Measurements from ENCODE around the gene MAP3K20. TPM values are rescaled to one million over a fixed set of nuclear protein-coding genes. Genes with fewer than 3 reads are reported as not detected.
"Not testable (repeated sequence)": the region's sequence is repeated elsewhere in the genome, so short reads cannot be mapped to it uniquely, and the experiment has no call there.

Gene MAP3K20
- total RNA-seq, 6 donors from 2014 or later, result 16.3 to 41.7 (median 34.7) TPM

DNA sequence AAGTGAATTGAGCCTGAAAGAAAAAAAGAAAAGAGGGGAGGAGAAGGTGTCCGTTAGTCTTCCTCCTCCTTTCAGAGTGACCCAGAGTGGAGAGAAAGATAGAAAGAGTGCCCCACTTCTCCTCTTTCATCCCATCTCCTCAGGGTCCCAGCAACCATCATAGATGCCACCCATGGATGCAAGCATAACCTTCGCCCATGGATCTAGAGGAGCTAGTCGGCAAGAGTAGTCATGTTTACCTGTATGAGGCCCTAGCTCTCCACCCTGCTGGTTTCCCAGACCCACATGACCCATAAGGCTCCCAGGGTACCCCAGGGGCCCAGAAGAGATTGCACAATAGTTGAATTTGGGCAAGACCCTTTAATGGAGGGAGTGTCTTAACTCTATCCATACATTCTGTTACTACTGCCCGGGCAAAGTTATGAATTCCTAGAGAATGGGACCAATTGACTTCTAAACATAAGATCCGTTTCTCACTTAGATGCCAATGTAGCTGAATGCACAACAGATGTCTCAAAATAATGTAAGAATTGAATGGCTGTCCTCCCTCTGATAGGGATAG is 223.0 kb downstream of the MAP3K20 start:
- H3K27ac ChIP-seq, result no peak overlapping the region
- no peaks in the 10 kb centered on the region for H3K4me1 ChIP-seq
- DNase-seq (no peak), ATAC-seq (ENCODE audit: low FRiP score in 2 of 2) (no peak)
- H3K9me3 ChIP-seq, result peaks cover 15 to 40% (median 30%) of the 10 kb centered on the region in 4 donors
- TF ChIP-seq POLR2AphosphoS5 (IDR thresholded peaks at IDR 0.05) (no peak), POLR2A (IDR thresholded peaks at IDR 0.05) (no peak), EP300 (IDR thresholded peaks at IDR 0.05) (no peak)
- TF ChIP-seq, protein P1, sequence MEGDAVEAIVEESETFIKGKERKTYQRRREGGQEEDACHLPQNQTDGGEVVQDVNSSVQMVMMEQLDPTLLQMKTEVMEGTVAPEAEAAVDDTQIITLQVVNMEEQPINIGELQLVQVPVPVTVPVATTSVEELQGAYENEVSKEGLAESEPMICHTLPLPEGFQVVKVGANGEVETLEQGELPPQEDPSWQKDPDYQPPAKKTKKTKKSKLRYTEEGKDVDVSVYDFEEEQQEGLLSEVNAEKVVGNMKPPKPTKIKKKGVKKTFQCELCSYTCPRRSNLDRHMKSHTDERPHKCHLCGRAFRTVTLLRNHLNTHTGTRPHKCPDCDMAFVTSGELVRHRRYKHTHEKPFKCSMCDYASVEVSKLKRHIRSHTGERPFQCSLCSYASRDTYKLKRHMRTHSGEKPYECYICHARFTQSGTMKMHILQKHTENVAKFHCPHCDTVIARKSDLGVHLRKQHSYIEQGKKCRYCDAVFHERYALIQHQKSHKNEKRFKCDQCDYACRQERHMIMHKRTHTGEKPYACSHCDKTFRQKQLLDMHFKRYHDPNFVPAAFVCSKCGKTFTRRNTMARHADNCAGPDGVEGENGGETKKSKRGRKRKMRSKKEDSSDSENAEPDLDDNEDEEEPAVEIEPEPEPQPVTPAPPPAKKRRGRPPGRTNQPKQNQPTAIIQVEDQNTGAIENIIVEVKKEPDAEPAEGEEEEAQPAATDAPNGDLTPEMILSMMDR (IDR thresholded peaks at IDR 0.05), result no peak
- no peaks in the 10 kb centered on the region for H3K27me3 ChIP-seq
- H3K36me3 ChIP-seq, result no peaks in the 10 kb centered on the region
- no peak overlapping the region for H3K4me3 ChIP-seq
- WGBS, 2 donors, result 93 to 94% methylated on average over 5 of the region's 5 CpGs

DNA sequence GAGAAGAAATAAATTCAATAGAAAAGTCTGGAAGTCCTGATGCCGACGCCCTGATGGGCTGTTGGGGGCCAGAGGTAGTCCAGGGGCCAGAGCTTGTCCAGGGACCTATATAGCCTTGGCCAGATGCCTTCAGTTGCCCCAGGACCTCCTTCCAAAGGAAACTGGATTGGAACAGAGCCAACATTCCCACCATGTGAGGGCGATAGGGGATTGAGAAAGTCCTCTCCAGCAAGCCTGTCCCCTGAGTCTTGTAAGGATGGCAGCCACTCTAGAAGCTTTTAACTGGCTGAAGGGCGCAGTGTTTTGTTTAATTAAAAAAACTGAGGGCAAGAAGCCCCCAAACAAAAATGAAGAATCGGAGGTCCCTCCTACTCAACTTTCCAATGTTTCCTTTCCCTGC is 224.1 kb downstream of the MAP3K20 start:
- TF ChIP-seq POLR2AphosphoS5 (IDR thresholded peaks at IDR 0.05) (no peak), POLR2A (IDR thresholded peaks at IDR 0.05) (no peak), EP300 (IDR thresholded peaks at IDR 0.05) (no peak)
- TF ChIP-seq, protein P1 (IDR thresholded peaks at IDR 0.05), result no peak
- 88 to 94% methylated on average over 5 of the region's 5 CpGs for WGBS, 2 donors
- Histone ChIP-seq H3K9me3 (peaks cover 15 to 35% (median 30%) of the 10 kb centered on the region in 4 donors), H3K36me3 (no peaks in the 10 kb centered on the region), H3K4me3 (no peak overlapping the region), H3K27me3 (no peaks in the 10 kb centered on the region), H3K4me1 (no peaks in the 10 kb centered on the region), H3K27ac (no peak overlapping the region)
- ATAC-seq (ENCODE audit: low FRiP score in 2 of 2), result no peak
- DNase-seq, result no peak

DNA sequence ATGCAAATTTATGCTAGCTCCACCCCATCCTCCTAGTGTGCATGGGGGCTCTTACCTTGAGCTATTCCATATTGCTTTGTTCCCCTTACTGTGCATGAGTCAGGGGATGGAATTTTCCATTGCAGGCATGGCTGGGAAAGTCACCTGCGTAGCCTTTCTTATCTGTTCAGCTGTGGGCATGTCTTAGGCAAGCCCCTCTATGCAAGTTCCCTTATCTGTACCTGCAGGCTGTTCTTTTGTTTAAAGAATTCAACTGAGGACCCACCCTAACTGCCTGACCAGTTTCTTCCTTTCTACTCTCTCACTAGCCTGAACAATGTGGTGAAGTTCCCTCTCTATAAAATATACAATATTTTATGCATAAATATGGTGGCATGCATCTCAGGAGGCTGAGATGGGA is 224.8 kb downstream of the MAP3K20 start:
- no peak overlapping the region for H3K27ac ChIP-seq
- WGBS, 2 donors, result 89 to 93% methylated on average over 1 of the region's 1 CpG
- no peaks in the 10 kb centered on the region for H3K27me3 ChIP-seq

DNA sequence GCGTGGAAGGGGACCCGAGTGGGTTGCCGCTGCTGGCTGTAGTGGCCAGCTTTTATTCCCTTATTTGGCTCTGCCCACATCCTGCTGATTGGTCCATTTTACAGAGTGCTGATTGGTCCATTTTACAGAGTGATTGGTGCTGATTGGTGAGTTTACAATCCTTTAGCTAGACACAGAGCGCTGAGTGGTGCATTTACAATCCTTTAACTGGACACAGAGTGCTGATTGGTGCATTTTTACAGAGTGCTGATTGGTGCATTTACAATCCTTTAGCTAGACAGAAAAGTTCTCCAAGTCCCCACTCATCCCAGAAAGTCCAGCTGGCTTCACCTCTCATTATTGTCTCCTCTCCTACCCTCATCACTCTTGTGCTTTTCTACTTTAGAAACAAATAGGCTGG is 225.9 kb downstream of the MAP3K20 start:
- 90 to 92% methylated on average over 4 of the region's 4 CpGs for WGBS, 2 donors
- DNase-seq; ATAC-seq (ENCODE audit: low FRiP score in 2 of 2); H3K4me1 ChIP-seq; H3K4me3 ChIP-seq; H3K27ac ChIP-seq; H3K36me3 ChIP-seq; H3K27me3 ChIP-seq: not testable (repeated sequence)
- H3K9me3 ChIP-seq, result peaks cover 15 to 35% (median 30%) of the 10 kb centered on the region in 4 donors

More for the DNA sequence above, 224.8 kb downstream of the MAP3K20 start:
- TF ChIP-seq POLR2A (IDR thresholded peaks at IDR 0.05), result no peak
- no peak for TF ChIP-seq POLR2AphosphoS5 (IDR thresholded peaks at IDR 0.05)
- TF ChIP-seq, protein P1 (IDR thresholded peaks at IDR 0.05), result no peak
- no peak for TF ChIP-seq EP300 (IDR thresholded peaks at IDR 0.05)
- DNase-seq, result no peak
- H3K36me3 ChIP-seq, result no peaks in the 10 kb centered on the region
- no peak overlapping the region for H3K4me3 ChIP-seq
- no peaks in the 10 kb centered on the region for H3K4me1 ChIP-seq
- H3K9me3 ChIP-seq, result peaks cover 15 to 35% (median 30%) of the 10 kb centered on the region in 4 donors
- ATAC-seq (ENCODE audit: low FRiP score in 2 of 2), result no peak

DNA sequence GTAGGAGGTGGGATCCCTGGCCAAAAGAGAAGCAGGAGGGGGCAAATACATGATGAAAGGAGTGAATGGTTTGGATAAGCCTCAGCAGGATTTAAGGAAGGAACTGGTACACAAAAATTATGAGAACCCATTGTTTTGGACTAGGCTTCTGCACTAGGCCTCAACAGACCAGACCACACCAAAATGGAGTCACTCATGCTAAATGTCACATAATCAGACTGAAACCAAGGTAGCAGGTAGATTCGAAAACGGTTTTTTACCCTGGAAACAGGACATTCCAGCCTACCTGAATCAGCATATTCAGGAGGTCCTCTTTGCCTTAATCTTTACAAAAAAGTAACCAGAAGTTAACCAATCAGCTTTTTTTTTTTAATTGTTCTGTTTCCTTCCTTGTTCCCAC is 229.7 kb downstream of the MAP3K20 start:
- 92 to 95% methylated on average over 2 of the region's 2 CpGs for WGBS, 2 donors
- H3K4me1 ChIP-seq, result no peaks in the 10 kb centered on the region
- no peak for TF ChIP-seq EP300 (IDR thresholded peaks at IDR 0.05)
- H3K4me3 ChIP-seq, result no peak overlapping the region
- H3K27ac ChIP-seq, result no peak overlapping the region
- ATAC-seq (ENCODE audit: low FRiP score in 2 of 2) (no peak), DNase-seq (no peak)
- H3K9me3 ChIP-seq, result peaks cover 0 to 5% (median 2%) of the 10 kb centered on the region in 4 donors
- no peaks in the 10 kb centered on the region for H3K36me3 ChIP-seq
- no peaks in the 10 kb centered on the region for H3K27me3 ChIP-seq

DNA sequence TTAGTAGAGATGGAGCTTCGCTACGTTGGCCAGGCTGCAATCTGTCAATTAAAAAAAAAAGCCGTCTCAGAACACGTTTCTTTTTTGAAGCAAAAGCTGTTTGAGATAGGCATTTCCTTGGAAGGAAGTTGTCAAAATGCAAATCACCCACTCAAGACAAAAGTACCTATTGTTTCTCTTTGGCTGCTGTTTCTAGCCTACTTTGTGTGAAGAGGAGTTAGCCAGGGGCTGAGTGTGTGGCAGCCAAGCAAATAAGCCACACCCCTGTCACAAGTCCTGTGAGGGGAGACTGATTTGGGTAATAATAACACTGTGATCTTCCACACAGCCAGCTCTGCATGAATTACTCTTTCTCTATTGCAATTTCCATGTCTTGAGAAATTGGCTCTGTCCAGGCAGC is 231.6 kb downstream of the MAP3K20 start:
- no peaks in the 10 kb centered on the region for H3K36me3 ChIP-seq
- no peaks in the 10 kb centered on the region for H3K9me3 ChIP-seq
- TF ChIP-seq EP300 (IDR thresholded peaks at IDR 0.05) (no peak), POLR2A (IDR thresholded peaks at IDR 0.05) (no peak), POLR2AphosphoS5 (IDR thresholded peaks at IDR 0.05) (no peak)
- TF ChIP-seq, protein P1 (IDR thresholded peaks at IDR 0.05), result no peak
- no peak overlapping the region for H3K27ac ChIP-seq
- DNase-seq (no peak), ATAC-seq (ENCODE audit: low FRiP score in 2 of 2) (no peak)
- 30 to 37% methylated on average over 4 of the region's 4 CpGs for WGBS, 2 donors
- H3K4me1 ChIP-seq, result no peaks in the 10 kb centered on the region
- H3K27me3 ChIP-seq, result no peaks in the 10 kb centered on the region
- H3K4me3 ChIP-seq, result no peak overlapping the region

DNA sequence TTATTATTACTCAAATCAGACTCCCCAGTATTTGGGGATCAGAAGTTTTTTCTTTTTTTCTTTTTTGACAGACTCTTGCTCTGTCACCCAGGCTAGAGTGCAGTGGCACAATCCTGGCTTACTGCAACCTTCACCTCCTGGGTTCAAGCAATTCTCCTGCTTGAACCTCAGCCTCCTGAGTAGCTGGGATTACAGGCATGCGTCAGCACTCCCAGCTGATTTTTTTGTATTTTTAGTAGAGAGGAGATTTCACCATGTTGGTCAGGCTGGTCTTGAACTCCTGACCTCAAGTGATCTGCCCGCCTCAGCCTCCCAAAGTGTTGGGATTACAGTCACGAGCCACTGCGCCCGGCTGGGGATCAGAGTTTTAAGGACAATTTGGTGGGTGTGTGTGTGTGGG is 233.7 kb downstream of the MAP3K20 start:
- ATAC-seq (ENCODE audit: low FRiP score in 2 of 2); H3K27me3 ChIP-seq; H3K9me3 ChIP-seq; H3K36me3 ChIP-seq; H3K4me3 ChIP-seq; H3K27ac ChIP-seq; H3K4me1 ChIP-seq; DNase-seq: not testable (repeated sequence)
- 74 to 90% methylated on average over 2 to 5 of the region's 5 CpGs for WGBS, 2 donors
